Astrocyte (in vitro differentiated cells and primary cell): ENCODE data around the gene OSBP.

Experiments used
- CTCF ChIP-seq: IDR thresholded peaks from 2 replicates; pipeline ENCODE4 v1.5.1; 2011; ENCODE audit warnings: low read depth, mild to moderate bottlenecking, inconsistent platforms, low read length, moderate library complexity; ENCODE audit not compliant: insufficient read depth
- EZH2 ChIP-seq: IDR thresholded peaks from 2 replicates; pipeline ENCODE4 v1.6.1; 2012; ENCODE audit warnings: mild to moderate bottlenecking, low read length, inconsistent platforms; ENCODE audit not compliant: insufficient read depth

- TF ChIP-seq EZH2, result no peak
- no peak for TF ChIP-seq CTCF
Measured at GRCh38 chr11:59630493-59630892, 14.9 kb upstream of the OSBP start.
